SU-DHL-6 (cell line): ENCODE data around the gene MFSD6.

Source experiments
- H2AFZ ChIP-seq: fragments of 200-600 bp; sonication (generic); 2 replicates; pipeline ENCODE4 v1.6.1; 2014; ENCODE audit warnings: low read depth, mild to moderate bottlenecking, moderate library complexity, mixed read lengths, antibody characterized with exemption, low read length; ENCODE audit not compliant: severe bottlenecking
- H3F3A ChIP-seq: fragments of 200-600 bp; shearing (Covaris generic); 2 replicates; pipeline ENCODE4 v1.6.0; 2016; ENCODE audit warnings: antibody characterized with exemption, mild to moderate bottlenecking; ENCODE audit not compliant: insufficient read depth
- H3K27ac ChIP-seq: fragments of 200-600 bp; sonication (generic); 2 replicates; pipeline ENCODE4 v1.5.1; 2016; ENCODE audit warnings: low read depth, mild to moderate bottlenecking, low read length, moderate library complexity, mixed read lengths
- H3K27me3 ChIP-seq: fragments of 200-600 bp; sonication (generic), shearing (Covaris generic); 2 replicates; pipeline ENCODE4 v1.6.0; 2014; ENCODE audit warnings: mild to moderate bottlenecking, low read length
- H3K36me3 ChIP-seq: fragments of 200-600 bp; sonication (generic); 2 replicates; pipeline ENCODE4 v1.6.1; 2014; ENCODE audit warnings: mild to moderate bottlenecking, low read length, mixed read lengths
- H3K4me2 ChIP-seq: fragments of 300-600, 200-600 bp; shearing (Covaris generic), sonication (generic); 2 replicates; pipeline ENCODE4 v1.6.0; 2014; ENCODE audit warnings: low read length, low read depth, mild to moderate bottlenecking; ENCODE audit not compliant: poor library complexity, severe bottlenecking
- H3K4me3 ChIP-seq: fragments of 200-600 bp; sonication (generic); 2 replicates; pipeline ENCODE4 v1.5.1; 2014; ENCODE audit warnings: antibody characterized with exemption, low read length, mild to moderate bottlenecking, mixed read lengths; ENCODE audit not compliant: insufficient read depth, poor library complexity, severe bottlenecking
- H3K79me2 ChIP-seq: fragments of 200-600 bp; sonication (generic); 2 replicates; pipeline ENCODE4 v1.6.1; 2014; ENCODE audit warnings: mild to moderate bottlenecking, low read length, moderate library complexity; ENCODE audit not compliant: insufficient read depth
- H3K9ac ChIP-seq: fragments of 200-600 bp; sonication (generic); 2 replicates; pipeline ENCODE4 v1.7.0; 2014; ENCODE audit warnings: mild to moderate bottlenecking, low read length
- H3K9me2 ChIP-seq: fragments of 200-600 bp; sonication (generic); replicated peaks from 2 replicates; pipeline ENCODE4 v1.6.1; 2014; ENCODE audit warnings: low read length; ENCODE audit not compliant: insufficient read depth
- H3K9me3 ChIP-seq: fragments of 200-600 bp; sonication (generic); 2 replicates; pipeline ENCODE4 v1.6.1; 2014; ENCODE audit warnings: low read length, mixed read lengths; ENCODE audit not compliant: insufficient read depth
- H4K20me1 ChIP-seq: fragments of 200-600 bp; sonication (generic); 2 replicates; pipeline ENCODE4 v1.6.1; 2014; ENCODE audit warnings: low read depth, mild to moderate bottlenecking, antibody characterized with exemption, low read length, moderate library complexity, mixed read lengths
- CTCF ChIP-seq: fragments of 200-600 bp; sonication (generic); IDR thresholded peaks from one replicate; pipeline ENCODE4 v1.5.1; 2017; ENCODE audit warnings: antibody characterized with exemption, mild to moderate bottlenecking, low read length, moderate library complexity; ENCODE audit not compliant: insufficient read depth, poor library complexity, severe bottlenecking
- EZH2phosphoT487 ChIP-seq: fragments of 200-600 bp; sonication (generic), shearing (Covaris generic); conservative IDR thresholded peaks from 2 replicates; pipeline ENCODE4 v1.6.1; 2018; ENCODE audit warnings: mild to moderate bottlenecking, antibody characterized with exemption, low read length, moderate library complexity, mixed read lengths

The MFSD6 gene

GRCh38 chr2:190462181-190462580 lies 54.0 kb downstream of the MFSD6 start:
- H2AFZ ChIP-seq = no peak overlapping the region
- no peaks in the 10 kb centered on the region for H3K79me2 ChIP-seq
- H3K4me3 ChIP-seq = no peak overlapping the region
- no peak overlapping the region for H3K27ac ChIP-seq
- no peak overlapping the region for H3K9ac ChIP-seq
- H4K20me1 ChIP-seq = no peaks in the 10 kb centered on the region
- H3K36me3 ChIP-seq = no peaks in the 10 kb centered on the region
- no peaks in the 10 kb centered on the region for H3K9me3 ChIP-seq
- no peaks in the 10 kb centered on the region for H3K9me2 ChIP-seq
- H3F3A ChIP-seq = no peaks in the 10 kb centered on the region
- no peaks in the 10 kb centered on the region for H3K27me3 ChIP-seq
- H3K4me2 ChIP-seq = no peak overlapping the region
- TF ChIP-seq EZH2phosphoT487 (no peak), CTCF (no peak)

- Histone ChIP-seq H3K36me3 (no peaks in the 10 kb centered on the region), H3K9me2 (no peaks in the 10 kb centered on the region), H3K4me3 (no peak overlapping the region), H4K20me1 (no peaks in the 10 kb centered on the region), H2AFZ (no peak overlapping the region), H3K79me2 (no peaks in the 10 kb centered on the region), H3K27ac (no peak overlapping the region), H3F3A (no peaks in the 10 kb centered on the region), H3K27me3 (no peaks in the 10 kb centered on the region), H3K4me2 (no peak overlapping the region), H3K9me3 (no peaks in the 10 kb centered on the region), H3K9ac (no peak overlapping the region)
- TF ChIP-seq EZH2phosphoT487 = no peak
- no peak for TF ChIP-seq CTCF
Observed at GRCh38 chr2:190462611-190463010, 54.5 kb downstream of the MFSD6 start.

GRCh38 chr2:190465060-190465459 lies 56.9 kb downstream of the MFSD6 start:
- no peak overlapping the region for H3K9ac ChIP-seq
- H3K4me2 ChIP-seq = no peak overlapping the region

More at GRCh38 chr2:190465060-190465459, 56.9 kb downstream of the MFSD6 start:
- H3K79me2 ChIP-seq = no peaks in the 10 kb centered on the region
- no peak overlapping the region for H3K4me3 ChIP-seq
- no peaks in the 10 kb centered on the region for H3K9me3 ChIP-seq
- H2AFZ ChIP-seq = no peak overlapping the region
- H3K27me3 ChIP-seq = no peaks in the 10 kb centered on the region
- TF ChIP-seq EZH2phosphoT487 = no peak
- no peak for TF ChIP-seq CTCF
- H4K20me1 ChIP-seq = no peaks in the 10 kb centered on the region
- no peaks in the 10 kb centered on the region for H3K36me3 ChIP-seq
- H3K27ac ChIP-seq = no peak overlapping the region
- no peaks in the 10 kb centered on the region for H3K9me2 ChIP-seq
- H3F3A ChIP-seq = no peaks in the 10 kb centered on the region
